ENCODE measurements around the gene REEP1. TPM values are rescaled to one million over a fixed set of nuclear protein-coding genes. Genes with fewer than 3 reads are reported as not detected.

Gene REEP1
- total RNA-seq, 1 donor from 2014 or later = 167 TPM

- Mint-ChIP-seq H3K27me3 (ENCODE audit: unreplicated experiment) (no peaks in the 10 kb centered on the region), H3K9me3 (ENCODE audit: unreplicated experiment) (peaks cover 11% of the 10 kb centered on the region), H3K36me3 (ENCODE audit: unreplicated experiment) (no peaks in the 10 kb centered on the region), H3K4me1 (ENCODE audit: low read depth, unreplicated experiment) (peaks cover 20% of the 10 kb centered on the region), H3K4me3 (ENCODE audit: unreplicated experiment) (peak overlapping the region; percentile 21), H3K27ac (ENCODE audit: unreplicated experiment) (peak overlapping the region; percentile 21)
- DNase-seq = no peak
- no peak for TF ChIP-seq CTCF (IDR thresholded peaks at IDR 0.05; ENCODE audit: partially characterized antibody, unreplicated experiment)
These were observed 120.6 kb downstream of the REEP1 start for GRCh38 chr2:86216575-86217555.

DNA sequence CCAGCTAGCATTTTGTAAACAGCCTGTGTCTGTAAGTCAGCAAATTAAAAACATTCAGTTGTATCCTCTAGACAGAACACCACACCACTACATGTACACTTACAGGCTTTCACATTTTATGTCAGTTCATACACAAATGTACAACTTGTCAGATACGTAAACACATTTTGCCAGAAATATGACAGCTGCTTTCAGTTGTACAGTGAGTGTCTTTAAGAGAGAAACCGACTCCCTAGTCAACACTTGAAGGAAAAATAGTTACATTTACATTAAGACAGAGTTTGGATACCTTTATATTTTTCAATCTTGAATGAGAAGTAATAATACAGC lies 123.0 kb downstream of the REEP1 start:
- TF ChIP-seq CTCF (IDR thresholded peaks at IDR 0.05; ENCODE audit: partially characterized antibody, unreplicated experiment) = no peak
- Mint-ChIP-seq H3K4me3 (ENCODE audit: unreplicated experiment) (no peak overlapping the region), H3K27ac (ENCODE audit: unreplicated experiment) (no peak overlapping the region), H3K27me3 (ENCODE audit: unreplicated experiment) (no peaks in the 10 kb centered on the region), H3K9me3 (ENCODE audit: unreplicated experiment) (peaks cover 11% of the 10 kb centered on the region), H3K36me3 (ENCODE audit: unreplicated experiment) (no peaks in the 10 kb centered on the region), H3K4me1 (ENCODE audit: low read depth, unreplicated experiment) (peaks cover 16% of the 10 kb centered on the region)
- DNase-seq = no peak

GRCh38 chr2:86213699-86214502 lies 123.5 kb downstream of the REEP1 start:
- DNase-seq = no peak
- no peak overlapping the region for H3K27ac Mint-ChIP-seq (ENCODE audit: unreplicated experiment)
- no peaks in the 10 kb centered on the region for H3K36me3 Mint-ChIP-seq (ENCODE audit: unreplicated experiment)
- H3K27me3 Mint-ChIP-seq (ENCODE audit: unreplicated experiment) = no peaks in the 10 kb centered on the region
- no peak for TF ChIP-seq CTCF (IDR thresholded peaks at IDR 0.05; ENCODE audit: partially characterized antibody, unreplicated experiment)
- peaks cover 16% of the 10 kb centered on the region for H3K4me1 Mint-ChIP-seq (ENCODE audit: low read depth, unreplicated experiment)
- H3K9me3 Mint-ChIP-seq (ENCODE audit: unreplicated experiment) = peaks cover 11% of the 10 kb centered on the region
- no peak overlapping the region for H3K4me3 Mint-ChIP-seq (ENCODE audit: unreplicated experiment)

- no peaks in the 10 kb centered on the region for H3K27me3 Mint-ChIP-seq (ENCODE audit: unreplicated experiment)
- TF ChIP-seq CTCF (IDR thresholded peaks at IDR 0.05; ENCODE audit: partially characterized antibody, unreplicated experiment) = no peak
- no peaks in the 10 kb centered on the region for H3K36me3 Mint-ChIP-seq (ENCODE audit: unreplicated experiment)
- H3K27ac Mint-ChIP-seq (ENCODE audit: unreplicated experiment) = no peak overlapping the region
- H3K9me3 Mint-ChIP-seq (ENCODE audit: unreplicated experiment) = peaks cover 10% of the 10 kb centered on the region
- H3K4me3 Mint-ChIP-seq (ENCODE audit: unreplicated experiment) = no peak overlapping the region
- no peak for DNase-seq
- peaks cover 13% of the 10 kb centered on the region for H3K4me1 Mint-ChIP-seq (ENCODE audit: low read depth, unreplicated experiment)
These were observed 124.4 kb downstream of the REEP1 start for GRCh38 chr2:86213056-86213455.
